Neural progenitor cell (in vitro differentiated cells): ENCODE measurements around the gene UNC93A.

Source experiments
- CTCF ChIP-seq: fragments of 200-600 bp; sonication (generic); IDR thresholded peaks from 2 replicates; pipeline ENCODE4 v1.5.1; 2017; ENCODE audit warnings: antibody characterized with exemption, mild to moderate bottlenecking
- EZH2phosphoT487 ChIP-seq: fragments of 200-600 bp; sonication (generic); IDR thresholded peaks from 2 replicates; pipeline ENCODE4 v1.6.1; 2017; ENCODE audit warnings: antibody characterized with exemption

- no peak for TF ChIP-seq CTCF
- no peak for TF ChIP-seq EZH2phosphoT487
Observed at GRCh38 chr6:167275436-167275835, 15.7 kb upstream of the UNC93A start.
